HG03159 (cell line): Measurements from ENCODE around the gene ACTR3C.
"Not testable (repeated sequence)": the region's sequence is repeated elsewhere in the genome, so short reads cannot be mapped to it uniquely, and the experiment has no call there.

ENCODE experiments used
- ATAC-seq: cut with Tn5 transposase; IDR thresholded peaks from one replicate; pipeline ENCODE4 v1.9.1; 2021; ENCODE audit warnings: mild to moderate bottlenecking, moderate library complexity; ENCODE audit not compliant: unreplicated experiment

ACTR3C gene

DNA sequence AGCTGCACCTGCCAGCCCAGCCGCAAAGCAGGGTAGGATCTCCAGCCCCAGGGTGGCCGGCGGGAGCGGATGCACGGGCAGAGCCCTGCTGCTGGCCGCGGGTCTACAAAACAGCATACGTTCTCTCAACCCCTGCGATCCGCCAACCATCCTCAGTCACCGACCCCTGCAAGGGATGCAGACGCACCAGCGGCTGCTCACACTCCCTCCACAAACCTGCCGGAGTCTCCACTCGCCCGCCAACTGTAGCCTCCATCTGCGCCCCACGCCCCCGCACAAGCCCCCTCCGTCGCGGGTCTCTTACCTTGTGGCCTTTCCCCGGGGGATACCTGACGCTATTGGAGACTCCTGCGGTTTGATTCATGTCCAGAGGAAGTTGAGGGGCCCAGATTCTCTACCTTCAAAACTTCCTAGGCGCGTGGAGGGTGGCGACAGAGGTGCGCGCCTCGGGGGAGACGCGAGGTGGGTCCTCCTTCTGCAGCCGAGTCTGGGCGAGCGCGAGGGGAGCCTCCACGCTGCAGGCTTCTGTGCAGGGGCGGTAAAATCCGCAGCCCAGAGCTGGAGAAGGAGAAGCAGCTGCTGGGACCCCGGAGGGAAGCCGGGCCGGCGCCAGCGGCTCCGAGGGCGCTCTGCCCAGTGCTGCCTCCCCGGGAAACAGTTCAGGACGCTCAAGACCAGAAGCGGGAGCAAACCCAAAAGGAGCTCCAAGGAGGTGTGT is 103.2 kb downstream of the ACTR3C start:
- ATAC-seq = not testable (repeated sequence)

- ATAC-seq = not testable (repeated sequence)
Measured at GRCh38 chr7:150206848-150207247, 116.5 kb downstream of the ACTR3C start.

DNA sequence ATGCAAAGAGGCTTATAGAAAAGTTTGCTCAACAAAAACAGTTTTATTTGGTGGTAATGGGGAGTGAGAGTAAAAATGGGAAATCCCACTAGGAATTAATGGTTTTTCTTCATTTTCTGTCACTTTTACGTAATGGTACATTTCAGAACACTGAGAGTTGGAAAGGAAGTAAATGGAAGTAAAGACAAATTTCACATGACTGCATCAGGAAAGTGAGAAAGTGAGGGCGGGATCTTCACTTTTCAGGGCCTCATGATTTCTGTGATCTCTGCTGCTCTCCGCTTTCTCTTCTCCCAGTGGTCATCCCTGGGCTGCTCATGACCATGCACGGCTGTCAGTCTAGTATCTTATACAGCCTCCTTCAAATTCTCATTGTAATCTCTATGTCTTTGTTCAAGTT is 117.5 kb downstream of the ACTR3C start:
- not testable (repeated sequence) for ATAC-seq

GRCh38 chr7:150204577-150204976 is 118.8 kb downstream of the ACTR3C start:
- ATAC-seq = not testable (repeated sequence)

- not testable (repeated sequence) for ATAC-seq
Measured at GRCh38 chr7:150202894-150203293, 120.5 kb downstream of the ACTR3C start.
